Adrenal gland (tissue), 12 donors: ENCODE data around the gene MKX. TPM values are rescaled to one million over a fixed set of nuclear protein-coding genes. Genes with fewer than 3 reads are reported as not detected.

Experiments used
- DNase-seq, 7 donors: peaks; one replicate each; pipeline ENCODE4 v3.0.0-alpha.2; 2019 to 2020
- H3K27ac ChIP-seq, 5 donors: fragments of 200-600 bp; sonication (generic) in 4 of 5; 1 replicate in 3 of 5; 2 replicates in 2 of 5; pipeline versions ENCODE4 v1.5.1 to v1.8.0; 2016 to 2020; ENCODE audit warnings: mild to moderate bottlenecking in 1 of 5
- H3K27me3 ChIP-seq: fragments of 200-600 bp; 2 replicates; pipeline ENCODE4 v1.8.0; 2021
- H3K36me3 ChIP-seq, 2 donors: fragments of 200-600 bp; replicated peaks in 1 of 2; 1 replicate in 1 of 2; 2 replicates in 1 of 2; pipeline versions ENCODE4 v1.5.1 to v1.8.0; 2018 to 2022
- H3K4me1 ChIP-seq, 2 donors: fragments of 200-600 bp; replicated peaks in 1 of 2; 1 replicate in 1 of 2; 2 replicates in 1 of 2; pipeline versions ENCODE4 v1.5.1 to v1.8.0; 2018 to 2021
- H3K4me3 ChIP-seq, 4 donors: fragments of 200-600 bp; sonication (generic) in 3 of 4; one replicate each; pipeline ENCODE4 v1.5.1; 2016 to 2018
- H3K9me3 ChIP-seq, 3 donors: fragments of 200-600 bp; sonication (generic) in 1 of 3; replicated peaks in 1 of 3; 1 replicate in 2 of 3; 2 replicates in 1 of 3; pipeline versions ENCODE4 v1.5.1 to v1.8.0; 2016 to 2021
- CTCF ChIP-seq, 6 experiments: fragments of 450-650 bp in 4 of 6; fragments of 200-600 bp in 2 of 6; sonication (generic) in 1 of 6; IDR thresholded peaks; 1 replicate in 5 of 6; 2 replicates in 1 of 6; pipeline versions ENCODE4 v1.5.1 to v1.8.0; 2016 to 2021; ENCODE audit warnings: antibody characterized with exemption in 6 of 6, mild to moderate bottlenecking in 2 of 6, moderate library complexity in 1 of 6
- POLR2A ChIP-seq, 2 donors: fragments of 450-650 bp; IDR thresholded peaks; one replicate each; pipeline ENCODE4 v1.6.1; 2017; ENCODE audit warnings: antibody characterized with exemption in 2 of 2, mild to moderate bottlenecking in 2 of 2, moderate library complexity in 1 of 2
- WGBS, 4 donors: extraction: QIAGEN DNeasy Blood & Tissue Kit in 2 of 4; methylation state at CpG; one replicate each; pipeline versions ENCODE4 v1.1.5 to v1.1.7; 2013 to 2017; 5-methylcytosine and 5-hydroxymethylcytosine counted together
- intact Hi-C, 2 donors: fragments of 100-400 bp; cut with DNase I; formaldehyde crosslinking; loops; one replicate each; pipeline versions ENCODE4 v1.14.1 to v1.15.0; 2022 to 2023
- polyA plus RNA-seq, 3 donors: library from polyadenylated mRNA; stranded (reverse); fragments of 200-250 nt in 2 of 3; fragments of 350-450 nt in 1 of 3; fragmentation: Illumina TruSeq in 1 of 3; extraction: RNeasy Lipid Tissue Mini Kit (QIAGEN cat#74804) in 1 of 3; gene quantifications; one replicate each; pipeline ENCODE4 v1.2.3, GENCODE V29; 2013 to 2014
- small RNA-seq, 2 donors: library from RNA; depleted of rRNA; stranded (forward); fragments of <200 nt; gene quantifications; one replicate each; pipeline ENCODE3, GENCODE V24; 2016
- total RNA-seq, 9 donors: library from RNA; depleted of rRNA in 4 of 9; stranded (reverse); fragments of >200 nt in 4 of 9; fragments of 120-200 nt in 1 of 9; fragmentation: NEBNext Ultra II Directional in 1 of 9; extraction: Animal tissue kit (Norgen Biotek cat#: 25700) in 1 of 9; gene quantifications; one replicate each; pipeline versions ENCODE4 v1.1.0 to v1.2.4, GENCODE V29; 2013 to 2023
- donor health status: healthy with polysubstance abuse.
- donor health status: Bipolar disorder and iron deficiency.
- donor health status: DM: yes; HTN: yes; CAD: no.
- donor health status: DM: no; HTN: no; CAD: no.
- donor health status: DM: no; HTN: no; CAD: no.
- donor health status: DM: yes; HTN: yes; CAD: no.

Gene MKX
- total and polyA plus RNA-seq, 12 donors, result 0.06 to 5.4 (median 1.3) TPM

- Histone ChIP-seq H3K36me3 (no peaks in the 10 kb centered on the region), H3K4me1 (no peaks in the 10 kb centered on the region), H3K9me3 (no peaks in the 10 kb centered on the region), H3K4me3 (no peak overlapping the region), H3K27ac (no peak overlapping the region), H3K27me3 (peaks cover 2% of the 10 kb centered on the region)
- no peak for DNase-seq
- 72 to 79% (median 76%) methylated on average over 6 of the region's 6 CpGs for WGBS, 4 donors
- intact Hi-C loops, result no loop called here
- TF ChIP-seq CTCF (IDR thresholded peaks at IDR 0.05) (no peak), POLR2A (IDR thresholded peaks at IDR 0.05) (no peak)
Measured at GRCh38 chr10:27626890-27627289, 118.7 kb downstream of the MKX start.

GRCh38 chr10:27625452-27626211 is 120.0 kb downstream of the MKX start:
- no peak for DNase-seq
- 77 to 90% (median 81%) methylated on average over 9 to 10 of the region's 10 CpGs for WGBS, 4 donors
- Histone ChIP-seq H3K27ac (no peak overlapping the region), H3K27me3 (peaks cover 2% of the 10 kb centered on the region), H3K36me3 (no peaks in the 10 kb centered on the region), H3K4me1 (no peaks in the 10 kb centered on the region), H3K4me3 (no peak overlapping the region), H3K9me3 (no peaks in the 10 kb centered on the region)
- intact Hi-C loops, result no loop called here
- TF ChIP-seq POLR2A (IDR thresholded peaks at IDR 0.05), result no peak
- no peak for TF ChIP-seq CTCF (IDR thresholded peaks at IDR 0.05)

GRCh38 chr10:27624941-27625340 is 120.7 kb downstream of the MKX start:
- H3K36me3 ChIP-seq, result no peaks in the 10 kb centered on the region
- intact Hi-C loops, result no loop called here
- H3K27me3 ChIP-seq, result peaks cover 2% of the 10 kb centered on the region
- WGBS, 4 donors, result 75 to 80% (median 78%) methylated on average over 9 of the region's 9 CpGs
- H3K9me3 ChIP-seq, result no peaks in the 10 kb centered on the region
- H3K4me3 ChIP-seq, result no peak overlapping the region
- no peak for TF ChIP-seq POLR2A (IDR thresholded peaks at IDR 0.05)
- no peak for TF ChIP-seq CTCF (IDR thresholded peaks at IDR 0.05)
- DNase-seq, result no peak
- no peaks in the 10 kb centered on the region for H3K4me1 ChIP-seq
- no peak overlapping the region for H3K27ac ChIP-seq

Small RNA genes lying within 50 kb of the gene (small RNA-seq; reads per million reads assigned to genes)
- 0 reads per million in 2 donors for gene RN7SKP132

Other genes with a start within 250 kb of the MKX start
- gene RAB18, start 241.5 kb downstream of the MKX start, total RNA-seq, result 100 to 1,000 TPM in 5 of 9 donors, 10 to 100 TPM in 4; 36.2 to 252 (median 142) TPM
- gene RAB18, start 241.5 kb downstream of the MKX start, polyA plus RNA-seq, result 100 to 1,000 TPM in 1 of 3 donors, 10 to 100 TPM in 2; 22.1 to 416 (median 23.4) TPM